Measurements from ENCODE around the gene CD80.
"Not testable (repeated sequence)": the region's sequence is repeated elsewhere in the genome, so short reads cannot be mapped to it uniquely, and the experiment has no call there.

CD80 gene, protein sequence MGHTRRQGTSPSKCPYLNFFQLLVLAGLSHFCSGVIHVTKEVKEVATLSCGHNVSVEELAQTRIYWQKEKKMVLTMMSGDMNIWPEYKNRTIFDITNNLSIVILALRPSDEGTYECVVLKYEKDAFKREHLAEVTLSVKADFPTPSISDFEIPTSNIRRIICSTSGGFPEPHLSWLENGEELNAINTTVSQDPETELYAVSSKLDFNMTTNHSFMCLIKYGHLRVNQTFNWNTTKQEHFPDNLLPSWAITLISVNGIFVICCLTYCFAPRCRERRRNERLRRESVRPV

DNA sequence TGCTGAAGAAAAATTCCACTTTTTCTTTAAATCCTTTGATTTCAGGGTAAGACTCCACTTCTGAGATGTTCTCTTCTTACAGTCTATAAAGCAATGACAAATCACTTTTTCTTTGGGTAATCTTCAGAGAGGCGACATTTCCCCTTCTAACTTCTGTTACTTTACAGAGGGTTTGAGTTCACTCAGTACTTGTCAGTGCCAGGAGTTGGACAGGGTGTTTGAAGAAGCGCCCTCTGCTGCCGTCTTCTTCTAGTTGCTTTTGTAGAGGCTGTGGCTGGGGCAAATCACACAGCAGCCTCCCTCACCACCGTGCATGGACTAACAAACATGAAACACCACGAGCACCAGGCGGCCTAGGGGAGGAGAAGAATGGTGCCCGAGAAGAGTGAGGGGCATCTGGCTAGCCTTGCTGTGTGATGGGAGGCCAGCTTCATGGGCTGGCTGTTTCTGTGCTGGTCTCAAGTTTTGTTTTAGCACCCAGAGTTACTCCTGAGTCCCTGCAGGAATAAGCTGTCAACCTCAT lies at the start of gene CD80:
TSS of gene CD80 (minus strand) at position 174 of the 523 bp plus-strand sequence. CDS start 1,886 bp downstream, outside the sequence.
- peak in 1 of 3 donors; percentile 27 for DNase-seq (ENCODE audit: low read depth in 3 of 3, low spot score in 1 of 3)

DNA sequence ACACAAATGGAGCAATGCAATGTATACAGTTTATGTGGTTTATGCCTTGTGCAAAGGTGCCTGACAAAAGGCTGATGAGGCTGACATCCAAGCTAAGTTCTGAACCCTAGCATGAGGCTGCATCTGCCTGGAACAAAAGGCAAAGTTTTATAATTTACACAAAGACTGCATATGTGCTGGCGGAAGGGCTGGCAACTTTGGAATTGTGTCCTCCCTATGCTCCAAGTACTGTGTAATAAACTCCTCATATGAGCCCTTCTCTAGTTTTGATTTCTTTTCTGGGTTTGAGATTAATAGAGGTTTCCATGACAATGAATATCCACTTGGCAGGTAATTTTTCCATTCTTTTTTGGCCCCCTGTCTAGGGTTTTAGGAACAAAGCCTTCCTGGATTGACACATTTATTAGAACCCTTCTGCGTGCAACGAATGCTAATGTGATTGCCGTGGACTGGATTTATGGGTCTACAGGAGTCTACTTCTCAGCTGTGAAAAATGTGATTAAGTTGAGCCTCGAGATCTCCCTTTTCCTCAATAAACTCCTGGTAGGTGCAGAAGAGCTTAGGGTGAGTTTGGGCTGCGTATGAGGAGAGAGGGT lies 49.1 kb upstream of the CD80 start:
- no peak for DNase-seq (ENCODE audit: low read depth in 3 of 3, low spot score in 1 of 3)

DNA sequence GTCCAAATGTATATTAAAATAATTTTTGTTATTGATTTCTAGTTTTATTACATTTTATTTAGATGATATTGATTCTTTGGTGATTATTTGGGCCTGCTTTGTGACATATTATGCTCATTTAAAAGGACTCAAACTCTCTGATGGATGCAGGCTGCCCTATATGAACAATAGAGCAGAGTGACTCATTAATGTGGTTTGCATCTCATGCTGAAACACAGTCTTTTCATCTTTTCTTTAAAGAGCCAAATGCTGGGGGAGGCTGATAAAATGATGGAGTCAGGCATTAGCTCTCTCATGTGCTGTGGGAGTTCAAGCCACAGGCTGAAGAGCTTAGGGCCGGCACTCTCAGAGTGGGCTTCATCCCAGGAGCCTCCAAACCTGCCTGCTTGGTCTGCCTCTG lies 45.5 kb upstream of the CD80 start:
- no peak for DNase-seq (ENCODE audit: low read depth in 3 of 3, low spot score in 1 of 3)

DNA sequence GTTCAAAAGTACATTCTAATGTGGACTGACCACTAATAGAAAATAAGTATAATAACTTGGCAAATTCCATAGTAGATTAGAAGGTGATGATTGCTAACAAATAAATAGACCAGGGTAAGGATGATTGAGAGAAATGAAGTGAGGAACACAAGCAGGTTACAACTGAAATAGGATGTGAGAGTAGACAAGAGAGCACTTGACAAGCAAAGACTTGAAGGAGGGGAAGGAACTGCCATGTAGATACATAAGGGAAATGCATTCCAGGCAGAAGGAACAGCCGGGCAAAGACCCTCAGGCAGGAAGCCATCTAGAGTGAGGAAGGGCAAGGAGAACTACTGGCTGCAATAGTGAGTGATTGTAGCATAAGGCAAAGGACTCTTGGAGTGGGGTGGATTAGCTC lies 43.3 kb upstream of the CD80 start:
- no peak for DNase-seq (ENCODE audit: low read depth in 3 of 3, low spot score in 1 of 3)

DNA sequence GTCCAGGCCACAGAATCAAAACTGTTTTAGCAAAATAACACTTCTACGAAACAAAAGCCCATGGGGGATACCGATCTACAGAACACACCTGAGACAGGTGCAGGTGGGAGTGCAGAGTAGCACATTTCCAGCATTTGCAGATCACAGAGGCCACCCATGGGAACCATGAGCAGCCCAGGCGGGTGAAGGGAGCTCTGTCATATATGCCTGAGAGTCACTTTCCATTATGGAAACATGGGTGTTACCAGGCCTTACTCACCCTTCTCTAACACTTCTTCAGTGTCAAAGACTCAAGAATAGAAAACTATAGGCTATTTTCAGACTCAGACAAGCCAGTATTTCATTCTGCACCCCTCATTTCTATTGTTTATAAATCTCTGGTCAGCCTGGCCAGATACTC lies 41.7 kb upstream of the CD80 start:
- DNase-seq (ENCODE audit: low read depth in 3 of 3, low spot score in 1 of 3): no peak

DNA sequence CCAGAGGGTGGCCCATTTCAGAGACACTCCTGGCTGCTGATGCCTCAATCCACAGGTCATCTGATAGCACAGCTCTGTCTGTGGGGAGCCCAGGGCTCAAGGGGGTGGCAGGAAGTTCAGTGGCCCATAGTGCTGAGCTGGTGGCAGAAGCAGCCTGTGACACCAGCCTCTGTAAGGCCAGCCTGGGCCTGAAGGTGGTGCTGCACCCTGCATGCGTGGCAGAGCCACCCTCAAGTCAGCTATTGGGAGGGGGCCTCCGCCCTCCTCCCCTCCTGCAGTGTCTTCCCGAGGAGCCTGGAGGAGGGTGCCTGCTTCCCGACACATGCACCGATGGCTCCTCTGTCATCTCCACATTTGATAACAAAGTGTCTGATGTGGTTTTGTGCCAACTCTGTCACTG lies 41.3 kb upstream of the CD80 start:
- no peak for DNase-seq (ENCODE audit: low read depth in 3 of 3, low spot score in 1 of 3)

DNA sequence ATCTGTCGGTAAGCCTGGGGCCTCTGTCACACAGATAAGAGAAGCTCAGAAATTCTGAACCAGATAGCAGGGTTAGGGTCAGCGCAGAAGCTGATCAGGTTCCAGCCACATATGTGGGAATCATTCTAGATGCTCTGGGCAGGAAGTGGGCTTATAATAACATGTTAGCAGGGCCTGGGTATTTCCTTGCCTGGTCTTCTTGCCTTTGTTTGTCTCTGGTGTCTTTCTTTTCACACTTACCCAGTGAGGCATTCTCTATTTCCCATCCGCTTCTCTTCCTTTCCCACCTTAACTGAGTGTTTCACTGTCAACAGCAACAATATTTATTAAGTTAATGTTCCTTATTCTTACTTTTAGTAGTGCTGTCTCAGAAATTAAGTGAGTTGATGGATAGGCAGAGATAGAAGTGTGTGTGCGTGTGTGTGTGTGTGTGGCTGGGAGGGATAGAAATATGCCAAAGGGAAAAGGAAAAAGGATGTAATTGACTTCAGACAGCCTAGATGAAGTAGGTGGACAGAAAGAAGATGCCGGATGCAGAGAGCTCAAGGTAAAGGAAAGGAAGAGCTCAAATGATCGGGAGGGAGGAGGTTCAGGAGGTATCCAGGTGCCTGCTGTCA lies 40.3 kb upstream of the CD80 start:
- no peak for DNase-seq (ENCODE audit: low read depth in 3 of 3, low spot score in 1 of 3)

DNA sequence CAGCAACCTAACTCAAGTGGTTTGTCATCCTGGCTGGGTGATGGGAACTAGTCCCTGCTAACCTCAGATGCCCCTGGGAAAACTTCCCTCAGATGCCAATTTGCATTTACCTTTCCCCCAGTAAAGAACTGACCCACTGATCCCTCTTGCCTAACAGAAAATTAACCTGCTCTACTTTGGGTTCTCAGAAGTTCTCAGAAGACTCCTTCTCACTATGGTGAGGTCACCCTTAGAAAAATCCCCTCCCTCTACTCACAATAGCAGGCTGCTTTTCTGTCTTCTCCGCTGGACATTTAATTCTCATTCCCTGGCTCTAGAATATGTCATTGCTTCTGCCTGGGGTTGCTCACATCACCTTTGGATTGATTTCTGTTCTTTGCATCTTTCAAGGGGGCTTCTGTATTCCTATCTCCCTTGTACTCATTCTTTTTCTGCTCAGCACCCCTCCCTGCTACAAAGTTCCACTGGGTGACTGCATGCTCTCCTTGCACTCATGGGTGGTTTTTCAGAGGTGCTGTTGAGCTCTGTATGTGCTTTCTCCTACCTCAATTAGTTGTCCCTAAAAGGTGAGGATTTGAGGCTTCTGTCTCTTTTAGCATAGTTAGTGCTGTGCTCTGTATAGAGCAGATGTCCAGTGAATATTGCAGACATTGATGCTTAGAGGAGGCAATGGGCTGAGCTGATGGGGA lies 39.1 kb upstream of the CD80 start:
- DNase-seq (ENCODE audit: low read depth in 3 of 3, low spot score in 1 of 3): no peak

DNA sequence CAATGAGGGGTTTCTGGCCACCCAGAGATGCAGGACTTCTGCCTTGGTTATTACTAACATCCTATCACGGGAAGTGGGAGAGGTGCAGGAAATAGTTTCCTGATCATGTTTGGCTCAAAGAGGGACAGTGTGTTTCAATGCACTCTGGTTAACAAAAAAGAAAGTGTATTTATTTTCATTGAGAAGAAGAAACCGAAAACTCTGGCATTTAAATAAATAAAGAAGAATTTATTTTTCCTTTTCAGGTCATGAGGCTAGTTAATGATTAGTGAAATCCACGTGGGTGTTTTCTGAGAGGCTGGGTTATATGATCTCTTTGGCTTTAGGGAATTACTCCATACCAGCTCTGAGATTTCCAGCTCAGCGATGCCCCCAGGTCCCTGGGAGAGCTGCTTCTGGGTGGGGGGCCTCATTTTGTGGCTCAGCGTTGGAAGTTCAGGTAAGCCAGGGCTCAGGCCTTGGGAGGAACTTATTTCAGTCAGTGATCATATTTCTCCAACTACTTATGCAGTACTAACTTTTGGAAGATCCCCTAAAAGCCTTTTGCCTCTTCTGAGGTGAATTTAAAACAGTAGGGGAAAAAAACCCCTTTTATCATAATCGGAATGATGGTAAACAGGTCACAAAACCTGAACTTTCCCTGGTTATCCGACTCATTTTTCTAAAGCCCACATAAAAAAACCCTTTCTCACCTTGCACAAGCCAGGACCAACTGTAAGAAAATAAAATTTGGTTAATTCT lies 38.3 kb upstream of the CD80 start, which contains the start of gene PLA1A:
TSS of gene PLA1A (plus strand) at position 338 of the 741 bp plus-strand sequence. CDS start at position 367, 29 bp downstream.
- DNase-seq (ENCODE audit: low read depth in 3 of 3, low spot score in 1 of 3): no peak

DNA sequence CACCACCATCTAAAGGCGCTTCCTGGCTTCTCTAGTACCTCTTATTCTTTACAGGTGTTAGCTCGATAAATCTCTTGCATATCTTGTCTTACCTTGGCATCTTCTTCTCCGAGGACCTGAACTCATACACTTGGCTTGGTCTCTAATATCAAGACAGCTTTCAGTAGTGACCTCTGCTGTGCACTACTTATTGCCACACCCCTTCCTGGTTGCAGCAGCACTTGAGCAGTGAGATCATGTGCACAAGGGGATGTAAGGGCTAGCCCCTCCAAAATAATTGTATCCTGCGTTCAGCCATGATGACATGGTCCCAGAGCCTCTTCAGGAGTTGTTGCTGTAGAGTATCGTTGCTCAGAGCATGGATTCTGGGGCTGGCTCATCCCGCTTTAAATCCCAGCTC lies 37.0 kb upstream of the CD80 start:
- DNase-seq (ENCODE audit: low read depth in 3 of 3, low spot score in 1 of 3): no peak

DNA sequence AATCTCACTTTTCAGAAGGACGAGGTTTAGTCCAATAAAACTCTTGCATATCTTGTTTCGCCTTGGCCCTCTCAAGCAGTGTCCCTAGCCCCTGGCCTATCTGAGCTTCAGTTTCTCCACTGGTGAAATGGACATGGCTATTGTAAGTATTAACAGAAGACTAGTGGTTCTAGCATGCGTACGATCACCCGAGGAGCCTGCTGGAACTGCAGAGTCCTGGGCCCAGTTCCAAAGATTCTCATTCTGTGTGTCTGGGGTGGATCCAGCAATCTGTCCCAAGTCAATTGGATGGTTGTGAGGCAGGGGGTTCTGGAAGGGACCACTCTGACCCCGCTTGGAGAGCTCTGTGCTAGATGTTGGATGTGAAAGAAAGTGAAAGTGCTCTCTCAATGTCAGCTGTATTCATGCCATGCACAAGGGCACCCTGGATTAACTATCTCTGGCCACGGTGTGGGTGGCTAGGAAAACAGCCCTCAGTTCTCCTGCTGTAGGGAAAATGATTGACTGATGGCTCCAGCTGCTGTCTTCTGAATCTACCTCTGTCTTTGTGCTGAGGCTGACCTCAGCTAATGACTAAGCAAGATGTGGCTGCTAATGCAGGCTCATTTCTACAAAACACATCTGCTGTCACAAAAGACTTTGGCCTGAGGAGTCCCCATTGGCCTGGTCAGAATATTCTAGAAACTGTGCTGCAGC lies 36.4 kb upstream of the CD80 start:
- no peak for DNase-seq (ENCODE audit: low read depth in 3 of 3, low spot score in 1 of 3)

DNA sequence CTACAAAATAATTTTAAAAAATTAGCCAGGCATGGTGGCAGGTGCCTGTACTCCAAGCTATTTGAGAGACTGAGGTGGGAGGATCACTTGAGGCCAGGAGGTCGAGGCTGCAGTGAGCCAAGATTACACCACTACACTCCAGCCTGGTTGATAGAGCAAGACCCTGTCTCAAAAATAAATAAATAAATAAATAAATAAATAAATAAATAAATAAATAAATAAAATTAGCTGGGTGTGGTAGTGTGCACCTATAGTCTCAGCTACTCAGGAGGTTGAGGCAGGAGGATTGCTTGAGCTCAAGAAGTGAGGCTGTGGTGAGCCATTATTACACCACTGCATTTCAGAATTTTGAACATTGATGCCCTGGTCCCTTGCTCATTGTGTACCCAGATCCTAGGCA lies 35.5 kb upstream of the CD80 start:
- not testable (repeated sequence) for DNase-seq (ENCODE audit: low read depth in 3 of 3, low spot score in 1 of 3)

DNA sequence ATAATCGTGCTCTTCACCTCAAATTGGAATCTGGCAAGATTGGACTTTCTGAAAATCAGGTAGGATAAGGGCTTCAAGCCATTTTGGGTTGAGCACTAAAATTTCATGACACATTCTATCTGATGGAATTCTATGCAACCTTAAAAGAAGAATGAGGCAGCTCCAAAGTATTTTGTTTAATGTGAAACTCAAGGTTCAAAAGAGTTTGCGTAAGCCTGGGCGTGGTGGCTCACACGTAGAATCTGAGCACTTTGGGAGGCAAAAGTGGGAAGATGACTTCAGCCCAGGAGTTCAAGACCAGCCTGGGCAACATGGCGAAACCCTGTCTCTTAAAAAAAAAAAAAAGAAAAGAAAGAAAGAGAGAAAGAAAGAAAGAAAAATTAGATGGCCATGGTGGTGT lies 34.7 kb upstream of the CD80 start:
- no peak for DNase-seq (ENCODE audit: low read depth in 3 of 3, low spot score in 1 of 3)

DNA sequence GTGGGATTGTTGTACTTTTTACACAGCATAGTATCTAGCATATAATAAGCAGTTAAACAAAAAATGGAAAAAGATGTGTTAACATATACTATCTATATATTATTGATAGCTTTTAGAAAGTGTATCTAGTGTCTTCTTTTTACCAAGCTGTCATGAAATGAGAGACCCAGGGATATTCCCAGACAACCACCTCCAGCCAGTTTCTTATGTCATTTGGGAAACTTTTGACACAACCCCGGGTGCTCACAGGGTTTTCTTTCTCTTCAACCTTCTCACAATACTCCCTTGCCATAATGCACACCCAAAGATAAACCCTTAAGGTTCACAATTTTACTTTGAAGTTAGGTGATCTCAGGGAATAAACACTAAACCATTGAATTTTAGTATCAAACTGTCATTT lies 33.4 kb upstream of the CD80 start:
- DNase-seq (ENCODE audit: low read depth in 3 of 3, low spot score in 1 of 3): no peak

DNA sequence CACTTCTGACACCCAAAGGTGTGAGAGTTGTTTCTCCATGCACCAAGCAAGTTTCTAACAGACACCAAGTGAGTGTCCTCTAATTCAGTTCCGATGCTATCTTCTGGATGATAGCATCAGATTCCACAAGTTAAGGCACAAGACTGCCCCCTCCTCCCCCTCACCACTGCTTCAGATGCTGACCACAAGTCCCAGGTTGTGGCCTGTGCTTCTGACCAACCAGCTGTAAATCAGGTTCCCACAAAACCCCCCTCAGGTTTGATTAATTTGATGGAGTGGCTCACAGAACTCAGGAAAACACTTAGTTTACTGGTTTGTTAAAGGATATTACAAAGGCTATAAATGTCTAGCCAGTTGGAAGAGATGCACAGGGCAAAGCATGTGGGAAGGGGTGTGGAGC lies 31.3 kb upstream of the CD80 start:
- no peak for DNase-seq (ENCODE audit: low read depth in 3 of 3, low spot score in 1 of 3)

DNA sequence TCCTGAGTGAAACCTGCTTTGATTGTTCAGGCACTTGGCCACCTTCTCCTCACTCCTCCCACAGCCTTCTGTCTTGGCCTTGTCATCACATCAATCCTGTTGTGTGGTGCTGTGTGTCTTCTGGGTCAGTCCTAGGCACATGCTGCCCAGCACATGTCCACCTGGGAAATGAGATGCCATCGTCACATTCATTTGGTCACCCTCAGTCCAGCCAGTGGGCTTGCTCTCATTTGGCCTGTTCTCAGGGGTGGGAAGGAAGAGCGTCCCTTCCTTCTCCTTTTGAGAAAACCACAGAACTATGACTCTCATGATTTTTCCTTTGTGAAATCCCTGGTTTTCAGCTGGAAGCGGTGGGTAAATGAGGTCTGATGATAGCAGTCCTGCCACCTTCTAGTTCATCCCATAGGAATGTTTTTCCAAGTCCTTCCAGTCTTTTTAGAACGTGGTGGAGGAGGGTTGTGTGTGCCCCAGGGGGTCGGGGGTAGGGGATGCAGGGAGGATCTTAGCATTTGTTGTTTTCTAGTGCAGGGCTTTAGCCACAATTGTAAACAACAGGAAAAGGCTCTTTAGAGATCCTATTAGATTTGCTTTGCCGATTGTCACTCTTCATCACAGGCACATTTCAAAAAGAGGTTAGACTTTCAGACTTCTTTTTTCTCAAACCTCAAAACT lies 29.8 kb upstream of the CD80 start:
- DNase-seq (ENCODE audit: low read depth in 3 of 3, low spot score in 1 of 3): no peak

DNA sequence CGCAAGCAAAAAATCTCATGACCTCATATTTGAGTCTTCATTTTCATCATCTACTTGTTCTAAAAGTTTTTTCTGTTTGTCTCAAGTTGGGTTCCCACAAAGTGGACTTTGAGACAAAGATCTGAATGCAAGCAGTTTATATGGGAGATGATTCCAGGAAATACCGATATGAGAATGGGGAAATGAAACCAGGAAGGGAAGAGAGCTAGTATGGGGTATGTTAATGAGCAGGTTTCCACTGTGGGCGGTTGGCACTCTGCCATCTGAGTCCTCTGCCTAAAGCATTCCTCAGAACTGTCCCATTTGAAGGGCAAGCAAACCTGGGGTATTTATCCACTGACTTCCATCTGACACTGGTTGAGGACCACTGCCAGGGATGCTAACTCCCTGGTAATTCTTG lies 28.7 kb upstream of the CD80 start:
- no peak for DNase-seq (ENCODE audit: low read depth in 3 of 3, low spot score in 1 of 3)

DNA sequence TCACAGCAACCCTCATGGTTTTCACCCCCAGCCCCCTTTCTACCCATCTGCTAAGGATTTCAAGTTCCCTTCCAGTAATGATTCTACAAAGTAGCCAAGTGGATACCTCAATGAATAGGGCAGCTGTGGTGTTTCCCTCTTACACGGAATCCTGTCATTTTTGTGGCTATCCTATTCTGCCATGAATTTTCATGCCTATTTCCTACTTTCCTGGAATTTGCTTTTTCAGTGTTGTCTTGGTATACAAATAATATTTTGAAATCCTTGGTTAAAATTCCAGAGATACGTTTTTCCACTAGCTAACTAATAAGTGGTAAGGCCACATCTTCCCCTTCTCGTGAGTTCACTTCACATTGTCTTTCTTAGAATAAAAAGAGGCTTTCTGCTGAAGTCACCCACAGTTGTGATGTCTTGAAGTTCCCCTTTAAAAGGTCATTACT lies 27.3 kb upstream of the CD80 start:
- no peak for DNase-seq (ENCODE audit: low read depth in 3 of 3, low spot score in 1 of 3)

DNA sequence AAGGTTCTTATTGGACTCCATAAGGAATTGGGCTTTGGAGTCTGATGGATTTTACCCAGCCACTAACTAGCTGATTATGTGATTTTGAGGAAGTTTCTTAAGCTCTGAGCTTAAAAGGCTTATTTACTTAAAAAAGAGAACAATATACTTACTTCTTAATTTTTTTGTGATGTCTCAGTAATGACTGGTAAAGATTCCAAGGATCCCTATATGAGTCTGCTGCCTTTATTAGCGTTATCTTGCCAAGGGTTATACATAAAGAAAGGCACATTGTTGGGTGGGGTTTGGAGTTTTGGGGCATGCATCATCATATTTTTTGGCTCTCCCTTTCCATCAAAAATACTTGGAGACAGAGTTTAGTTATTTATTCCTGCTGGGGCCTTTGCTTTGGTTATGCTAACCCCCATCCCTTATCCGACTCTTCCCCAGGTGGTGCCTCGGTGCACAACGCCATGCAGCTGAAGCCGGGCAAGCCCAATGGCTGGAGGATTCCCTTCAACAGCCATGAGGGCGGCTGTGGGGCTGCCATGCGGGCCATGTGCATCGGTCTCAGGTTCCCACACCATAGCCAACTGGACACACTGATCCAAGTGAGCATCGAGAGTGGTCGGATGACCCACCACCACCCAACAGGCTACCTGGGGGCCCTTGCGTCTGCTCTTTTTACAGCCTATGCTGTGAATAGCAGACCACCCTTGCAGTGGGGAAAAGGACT lies 26.6 kb upstream of the CD80 start:
- DNase-seq (ENCODE audit: low read depth in 3 of 3, low spot score in 1 of 3): no peak
